Bronchial epithelial cell (primary cell): ENCODE data around the gene AMIGO2. TPM values are rescaled to one million over a fixed set of nuclear protein-coding genes. Genes with fewer than 3 reads are reported as not detected.
"Not testable (repeated sequence)": the region's sequence is repeated elsewhere in the genome, so short reads cannot be mapped to it uniquely, and the experiment has no call there.

Source experiments
- DNase-seq: peaks from one replicate; pipeline ENCODE4 v3.0.0-alpha.2; 2010; ENCODE audit warnings: low read depth
- FAIRE-seq: peaks from 2 replicates; lab custom pipeline; 2011; peaks lifted over from hg19 to GRCh38; lab: Jason Lieb, UNC
- H3K27me3 ChIP-seq: 2 replicates; pipeline ENCODE4 v1.5.1; 2011; ENCODE audit warnings: low read length; ENCODE audit not compliant: control insufficient read depth, insufficient read depth
- H3K36me3 ChIP-seq: 2 replicates; pipeline ENCODE4 v1.5.1; 2011; ENCODE audit warnings: low read length; ENCODE audit not compliant: control insufficient read depth, insufficient read depth
- H3K4me3 ChIP-seq: 2 replicates; pipeline ENCODE4 v1.5.1; 2011; ENCODE audit warnings: mild to moderate bottlenecking, low read depth, low read length, control low read depth
- CTCF ChIP-seq: IDR thresholded peaks from 2 replicates; pipeline ENCODE4 v1.5.1; 2011; ENCODE audit warnings: mild to moderate bottlenecking, moderate library complexity, low read length, control low read depth, inconsistent platforms; ENCODE audit not compliant: insufficient read depth, severe bottlenecking
- total RNA-seq: library from RNA; depleted of rRNA; stranded (reverse); fragments of >200 nt; gene quantifications from 2 replicates; pipeline ENCODE4 v1.2.1, GENCODE V29; 2014

AMIGO2 gene
- total RNA-seq, 1 donor from 2014 or later = 61.1 TPM

GRCh38 chr12:47121146-47121545 is 41.4 kb upstream of the AMIGO2 start:
- Histone ChIP-seq H3K36me3 (no peaks in the 10 kb centered on the region), H3K27me3 (no peaks in the 10 kb centered on the region), H3K4me3 (no peak overlapping the region)
- no peak for TF ChIP-seq CTCF
- DNase-seq (peak; percentile 64), FAIRE-seq (no peak)

- no peak for TF ChIP-seq CTCF
- Histone ChIP-seq H3K27me3 (no peaks in the 10 kb centered on the region), H3K4me3 (no peak overlapping the region), H3K36me3 (no peaks in the 10 kb centered on the region)
- FAIRE-seq (no peak), DNase-seq (no peak)
Observed at GRCh38 chr12:47120736-47121135, 41.0 kb upstream of the AMIGO2 start.

GRCh38 chr12:47117305-47117704 is 37.5 kb upstream of the AMIGO2 start:
- not testable (repeated sequence) for FAIRE-seq, H3K36me3 ChIP-seq, H3K4me3 ChIP-seq, DNase-seq, H3K27me3 ChIP-seq

- TF ChIP-seq CTCF = no peak
- FAIRE-seq = no peak
- H3K27me3 ChIP-seq = no peaks in the 10 kb centered on the region
- no peak overlapping the region for H3K4me3 ChIP-seq
- no peak for DNase-seq
- H3K36me3 ChIP-seq = no peaks in the 10 kb centered on the region
Observed at GRCh38 chr12:47114481-47114892, 34.7 kb upstream of the AMIGO2 start.

GRCh38 chr12:47112679-47113078 is 32.9 kb upstream of the AMIGO2 start:
- no peak overlapping the region for H3K4me3 ChIP-seq
- FAIRE-seq (no peak), DNase-seq (peak; percentile 56)
- no peaks in the 10 kb centered on the region for H3K36me3 ChIP-seq
- no peaks in the 10 kb centered on the region for H3K27me3 ChIP-seq
- TF ChIP-seq CTCF = no peak

GRCh38 chr12:47111854-47112253 is 32.1 kb upstream of the AMIGO2 start:
- TF ChIP-seq CTCF = no peak
- DNase-seq (no peak), FAIRE-seq (no peak)
- H3K27me3 ChIP-seq = no peaks in the 10 kb centered on the region
- H3K36me3 ChIP-seq = no peaks in the 10 kb centered on the region
- no peak overlapping the region for H3K4me3 ChIP-seq
